T-cell (primary cell): Measurements from ENCODE around the gene OSBPL3. TPM values are rescaled to one million over a fixed set of nuclear protein-coding genes. Genes with fewer than 3 reads are reported as not detected.

Experiments
- ATAC-seq, 4 experiments: fragments of 200-7000 bp in 3 of 4; fragments of 150-1000 bp in 1 of 4; cut with Tn5 transposase; replicated peaks in 1 of 4; 1 replicate in 3 of 4; 2 replicates in 1 of 4; pipeline ENCODE4 v1.10.0; 2021; ENCODE audit warnings: moderate library complexity in 3 of 4, mild to moderate bottlenecking in 2 of 4, moderate number of reproducible peaks in 1 of 4
- CTCF ChIA-PET, 2 donors: fragments of 300-600 bp; sonication (Branson Sonifier 250); formaldehyde crosslinking; loops; one replicate each; lab custom pipeline; 2022; ENCODE audit warnings: antibody characterized with exemption in 2 of 2; lab: Charles Lee
- POLR2A ChIA-PET, 2 donors: fragments of 300-600 bp; sonication (Branson Sonifier 250); formaldehyde crosslinking; loops; one replicate each; lab custom pipeline; 2022; ENCODE audit warnings: antibody characterized with exemption in 2 of 2; lab: Charles Lee
- DNase-seq, 35 experiments: peaks; one replicate each; pipeline versions ENCODE4 v3.0.0 to v3.0.0-alpha.2; 2013 to 2023
- H3K27ac ChIP-seq: one replicate; pipeline ENCODE4 v1.5.1; 2013; ENCODE audit warnings: low read length
- H3K27me3 ChIP-seq, 2 experiments: replicated peaks in 1 of 2; 1 replicate in 1 of 2; 2 replicates in 1 of 2; pipeline versions ENCODE4 v1.6.1 to v1.7.0; 2013; ENCODE audit warnings: low read length in 1 of 2, mixed read lengths in 1 of 2; ENCODE audit not compliant: control insufficient read depth in 2 of 2, insufficient read depth in 2 of 2; ENCODE audit errors: extremely low read depth in 1 of 2
- H3K36me3 ChIP-seq, 2 donors: 1 replicate in 1 of 2; 2 replicates in 1 of 2; pipeline versions ENCODE4 v1.6.1 to v1.7.0; 2013; ENCODE audit warnings: low read length in 1 of 2; ENCODE audit not compliant: control insufficient read depth in 2 of 2, insufficient read depth in 1 of 2; ENCODE audit errors: extremely low read depth in 1 of 2
- H3K4me1 ChIP-seq, 2 experiments: 1 replicate in 1 of 2; 2 replicates in 1 of 2; pipeline versions ENCODE4 v1.6.1 to v1.7.0; 2013; ENCODE audit warnings: low read length in 2 of 2, mixed read lengths in 1 of 2; ENCODE audit not compliant: insufficient read depth in 2 of 2, control insufficient read depth in 1 of 2; ENCODE audit errors: extremely low read depth in 1 of 2
- H3K4me3 ChIP-seq, 2 donors: 1 replicate in 1 of 2; 2 replicates in 1 of 2; pipeline versions ENCODE4 v1.5.1 to v1.7.0; 2013; ENCODE audit warnings: mild to moderate bottlenecking in 2 of 2, low read length in 1 of 2, moderate library complexity in 1 of 2; ENCODE audit not compliant: control insufficient read depth in 1 of 2; ENCODE audit errors: extremely low read depth in 1 of 2
- H3K9me3 ChIP-seq: 2 replicates; pipeline ENCODE4 v1.7.0; 2013
- H3K27ac Mint-ChIP-seq, 2 donors: one replicate each; pipeline ENCODE4 v1.8.0; 2020 to 2021; ENCODE audit warnings: mild to moderate bottlenecking in 2 of 2, mixed read lengths in 2 of 2
- H3K27me3 Mint-ChIP-seq, 2 donors: one replicate each; pipeline ENCODE4 v1.8.0; 2021 to 2022; ENCODE audit warnings: mixed read lengths in 2 of 2
- H3K36me3 Mint-ChIP-seq: one replicate; pipeline ENCODE4 v1.8.0; 2021; ENCODE audit warnings: mixed read lengths
- H3K4me1 Mint-ChIP-seq, 3 donors: one replicate each; pipeline ENCODE4 v1.8.0; 2020 to 2022; ENCODE audit warnings: mixed read lengths in 3 of 3, mild to moderate bottlenecking in 1 of 3
- H3K4me3 Mint-ChIP-seq, 3 donors: one replicate each; pipeline ENCODE4 v1.8.0; 2020 to 2022; ENCODE audit warnings: mild to moderate bottlenecking in 3 of 3, mixed read lengths in 3 of 3, moderate library complexity in 3 of 3
- H3K9me3 Mint-ChIP-seq, 3 donors: one replicate each; pipeline ENCODE4 v1.8.0; 2020 to 2022; ENCODE audit warnings: mixed read lengths in 3 of 3
- WGBS: methylation state at CpG from one replicate; pipeline ENCODE4 v1.1.5; 2013; ENCODE audit warnings: missing lambda C conversion rate; ENCODE audit not compliant: insufficient coverage; 5-methylcytosine and 5-hydroxymethylcytosine counted together
- total RNA-seq, 35 experiments: library from RNA in 6 of 35; stranded (reverse) in 6 of 35; fragments of 120-200 nt in 1 of 35; gene quantifications; one replicate each; pipeline versions ENCODE4 v1.2.1 to v1.2.4 and lab custom pipeline; 2013 to 2026

OSBPL3 gene
- total RNA-seq, 5 donors from 2014 or later (not counting 1 experiment from before 2014, with no cell fraction given): 30.2 to 62.7 (median 54.7) TPM

DNA sequence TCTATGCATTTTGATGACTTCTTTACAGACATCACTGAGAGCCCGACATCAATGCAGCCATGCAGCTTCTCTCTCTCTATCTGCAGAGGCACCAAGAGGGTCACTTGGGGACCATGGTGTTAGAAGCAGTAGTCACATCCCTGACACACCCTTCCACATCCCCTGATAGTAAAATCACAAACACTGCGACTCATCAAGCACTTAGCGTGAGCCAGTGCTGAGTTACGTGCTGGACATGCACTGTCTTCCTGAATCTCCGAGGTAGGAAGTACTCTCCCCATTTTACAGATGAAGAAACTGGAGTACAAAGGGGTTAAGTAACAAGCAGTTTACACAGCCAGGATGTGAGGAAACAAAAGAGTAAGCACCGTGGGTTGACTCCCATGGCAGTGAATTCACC lies 109.2 kb downstream of the OSBPL3 start:
- DNase-seq (no peak), ATAC-seq (no peak)
- H3K27me3 ChIP-seq: no peaks in the 10 kb centered on the region
- ChIA-PET CTCF (no interaction called here), POLR2A (interaction anchor here in 1 of 2 donors (0.6 kb wide), 1 partner anchor 1240 kb away, joined by 3 read pairs; no protein-coding TSS in a partner anchor)
- Mint-ChIP-seq H3K4me1 (peaks cover 0 to 8% (median 8%) of the 10 kb centered on the region in 3 donors), H3K9me3 (no peaks in the 10 kb centered on the region), H3K4me3 (no peak overlapping the region), H3K36me3 (peaks cover 38% of the 10 kb centered on the region), H3K27ac (no peak overlapping the region), H3K27me3 (no peaks in the 10 kb centered on the region)
- 80% methylated on average over 1 of the region's 6 CpGs for WGBS
- peaks cover 0 to 2% of the 10 kb centered on the region in 2 experiments for H3K4me1 ChIP-seq
- no peaks in the 10 kb centered on the region for H3K9me3 ChIP-seq
- peaks cover 0 to 25% of the 10 kb centered on the region in 2 donors for H3K36me3 ChIP-seq
- H3K27ac ChIP-seq: no peak overlapping the region
- H3K4me3 ChIP-seq: no peak overlapping the region

DNA sequence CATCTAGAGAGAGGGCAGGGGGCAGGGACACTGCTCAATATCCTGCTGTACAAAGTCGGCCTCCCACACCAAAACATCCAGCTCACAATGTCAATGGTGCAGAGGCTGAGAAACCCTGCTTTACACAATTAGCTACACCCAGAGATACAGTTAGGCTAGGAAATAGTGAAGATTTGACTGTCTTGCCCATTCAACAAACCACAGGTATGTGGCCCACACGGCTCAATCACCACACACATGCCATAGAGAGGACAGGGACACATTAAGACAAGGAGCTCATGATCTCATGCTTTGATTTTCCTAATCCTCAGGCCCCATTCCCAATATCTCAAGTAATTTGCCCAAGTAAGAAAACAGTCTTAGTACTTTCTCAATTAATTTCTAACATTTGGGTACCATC lies 110.4 kb downstream of the OSBPL3 start:
- no peak for ATAC-seq
- Mint-ChIP-seq H3K9me3 (no peaks in the 10 kb centered on the region), H3K36me3 (peaks cover 47% of the 10 kb centered on the region), H3K4me3 (no peak overlapping the region), H3K4me1 (peaks cover 0 to 8% (median 8%) of the 10 kb centered on the region in 3 donors), H3K27ac (no peak overlapping the region), H3K27me3 (no peaks in the 10 kb centered on the region)
- 69% methylated on average over 1 of the region's 2 CpGs for WGBS
- Histone ChIP-seq H3K4me1 (peaks cover 0 to 2% of the 10 kb centered on the region in 2 experiments), H3K27me3 (no peaks in the 10 kb centered on the region), H3K36me3 (peaks cover 0 to 37% of the 10 kb centered on the region in 2 donors), H3K9me3 (no peaks in the 10 kb centered on the region), H3K27ac (no peak overlapping the region), H3K4me3 (no peak overlapping the region)
- CTCF ChIA-PET: no interaction called here
- no peak for DNase-seq
- POLR2A ChIA-PET: no interaction called here

DNA sequence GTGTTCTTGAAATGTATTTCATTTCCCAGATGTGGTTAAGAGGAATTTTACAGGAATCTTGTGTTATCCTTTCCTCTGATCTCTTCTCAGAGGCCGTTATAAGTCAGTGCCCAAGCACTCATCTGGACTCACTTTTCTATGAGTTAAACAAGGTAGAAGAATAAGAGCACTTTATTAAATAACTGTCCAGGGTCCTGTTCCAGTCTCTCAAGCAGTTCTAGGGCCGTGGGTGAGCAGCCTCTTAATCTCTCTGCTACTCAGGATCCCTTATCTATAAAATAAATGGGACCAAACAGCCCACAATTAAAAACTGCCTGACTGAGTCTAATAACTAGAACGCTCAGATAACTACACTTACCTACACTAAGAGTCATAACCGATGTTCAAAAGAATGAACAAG lies 111.2 kb downstream of the OSBPL3 start:
- peaks cover 0 to 43% of the 10 kb centered on the region in 2 donors for H3K36me3 ChIP-seq
- peaks cover 0 to 8% (median 8%) of the 10 kb centered on the region in 3 donors for H3K4me1 Mint-ChIP-seq
- no peaks in the 10 kb centered on the region for H3K27me3 Mint-ChIP-seq
- H3K27ac Mint-ChIP-seq: no peak overlapping the region
- H3K27ac ChIP-seq: no peak overlapping the region
- no peak for DNase-seq
- H3K4me3 ChIP-seq: no peak overlapping the region
- ChIA-PET CTCF (no interaction called here), POLR2A (no interaction called here)
- H3K9me3 ChIP-seq: no peaks in the 10 kb centered on the region
- peaks cover 51% of the 10 kb centered on the region for H3K36me3 Mint-ChIP-seq
- H3K27me3 ChIP-seq: no peaks in the 10 kb centered on the region
- H3K4me3 Mint-ChIP-seq: no peak overlapping the region
- 100% methylated on average over 1 of the region's 4 CpGs for WGBS
- H3K4me1 ChIP-seq: peaks cover 0 to 2% of the 10 kb centered on the region in 2 experiments
- no peaks in the 10 kb centered on the region for H3K9me3 Mint-ChIP-seq
- ATAC-seq: no peak

DNA sequence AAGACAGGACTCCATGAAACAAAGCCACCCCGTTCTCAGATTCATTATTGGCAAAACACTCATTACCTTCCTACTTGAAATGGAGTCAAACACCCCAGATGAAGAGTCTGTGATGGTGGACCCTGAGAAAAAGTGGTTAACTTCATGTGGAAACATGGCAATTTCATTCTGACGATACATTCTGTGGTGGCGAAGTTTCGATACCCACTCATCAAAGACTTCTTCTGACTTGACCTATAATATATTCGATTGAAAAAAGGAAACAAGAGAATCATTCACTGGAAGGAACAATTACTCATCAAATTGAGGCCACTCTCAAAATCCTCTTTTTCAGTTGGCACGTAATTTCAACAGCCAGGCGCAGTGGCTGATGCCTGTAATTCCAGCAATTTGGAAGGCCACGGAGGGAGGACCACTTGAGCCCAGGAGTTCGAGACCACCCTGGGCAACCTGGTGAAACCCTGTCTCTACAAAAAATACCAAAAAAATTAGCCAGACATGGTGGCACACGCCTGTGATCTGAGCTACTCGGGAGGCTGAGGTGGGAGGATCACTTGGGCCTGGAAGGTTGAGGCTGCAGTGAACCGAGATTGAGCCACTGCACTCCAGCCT lies 113.9 kb downstream of the OSBPL3 start:
- DNase-seq (no peak), ATAC-seq (no peak)
- H3K36me3 Mint-ChIP-seq: peaks cover 62% of the 10 kb centered on the region
- Histone ChIP-seq H3K4me3 (no peak overlapping the region), H3K36me3 (peaks cover 3 to 51% of the 10 kb centered on the region in 2 donors), H3K4me1 (no peaks in the 10 kb centered on the region), H3K27me3 (no peaks in the 10 kb centered on the region), H3K27ac (no peak overlapping the region), H3K9me3 (no peaks in the 10 kb centered on the region)
- H3K9me3 Mint-ChIP-seq: no peaks in the 10 kb centered on the region
- ChIA-PET CTCF (no interaction called here), POLR2A (interaction anchor here in 1 of 2 donors (0.6 kb wide), 1 partner anchor 19 kb away, joined by 4 read pairs; no protein-coding TSS in a partner anchor)
- no peaks in the 10 kb centered on the region for H3K27me3 Mint-ChIP-seq
- H3K4me3 Mint-ChIP-seq: no peak overlapping the region
- no peak overlapping the region for H3K27ac Mint-ChIP-seq
- WGBS: 77% methylated on average over 3 of the region's 12 CpGs
- peaks cover 0 to 2% (median 0%) of the 10 kb centered on the region in 3 donors for H3K4me1 Mint-ChIP-seq

DNA sequence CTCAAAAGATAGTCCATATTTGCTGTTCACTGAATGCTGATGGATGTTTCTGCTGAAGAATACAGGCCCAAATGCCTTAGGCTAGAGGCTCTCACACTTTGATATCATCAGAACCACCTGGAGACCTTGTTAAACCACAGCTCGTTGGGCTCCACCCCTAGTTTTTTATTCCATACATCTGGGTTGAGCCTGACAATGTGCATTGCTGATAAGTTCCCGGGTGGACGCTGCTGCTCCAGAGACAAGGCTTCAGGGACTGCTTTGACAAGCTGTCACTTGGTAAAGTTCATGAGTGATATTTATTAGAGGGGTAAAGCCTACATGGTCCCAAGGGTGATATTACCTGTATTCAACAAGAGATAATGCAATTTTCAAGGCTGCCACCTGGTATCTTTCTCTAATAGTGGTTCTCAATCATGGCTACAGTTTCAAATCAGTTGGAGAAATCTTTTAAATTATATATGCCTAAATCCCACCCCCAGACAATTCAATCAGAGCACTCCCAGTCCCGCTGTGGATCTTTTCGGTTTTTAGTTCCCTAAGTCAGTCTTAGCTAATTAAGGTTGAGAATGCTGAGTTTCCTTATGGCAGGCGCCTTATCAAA lies 115.7 kb downstream of the OSBPL3 start:
- DNase-seq: no peak

DNA sequence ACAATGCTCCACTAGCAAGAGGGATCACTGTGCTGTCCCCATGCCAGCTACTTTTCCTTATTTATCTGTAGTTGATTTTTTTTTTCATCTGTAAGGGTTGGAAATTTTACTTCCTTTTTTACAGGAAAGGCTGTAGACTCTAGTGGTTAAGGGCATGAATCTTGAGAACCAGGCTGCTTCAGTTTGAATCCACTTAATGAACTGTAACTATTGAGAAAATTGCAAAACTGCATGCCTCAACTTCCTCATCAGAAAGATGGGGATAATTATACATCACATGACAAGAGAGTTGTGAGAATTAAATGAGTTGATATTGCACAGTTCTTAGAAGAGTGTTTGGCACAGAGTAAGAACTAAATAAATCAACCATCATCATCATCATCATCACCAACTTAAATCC lies 116.4 kb downstream of the OSBPL3 start:
- H3K4me3 ChIP-seq: no peak overlapping the region
- H3K36me3 ChIP-seq: peaks cover 5 to 45% of the 10 kb centered on the region in 2 donors
- no peaks in the 10 kb centered on the region for H3K9me3 ChIP-seq
- H3K27ac ChIP-seq: no peak overlapping the region
- POLR2A ChIA-PET: no interaction called here
- Mint-ChIP-seq H3K4me1 (no peaks in the 10 kb centered on the region), H3K36me3 (peaks cover 61% of the 10 kb centered on the region), H3K4me3 (no peak overlapping the region), H3K27ac (no peak overlapping the region), H3K27me3 (no peaks in the 10 kb centered on the region), H3K9me3 (no peaks in the 10 kb centered on the region)
- DNase-seq: no peak
- CTCF ChIA-PET: interaction anchor here in 1 of 2 donors (1.2 kb wide), 1 partner anchor 88 kb away, joined by 3 read pairs; no protein-coding TSS in a partner anchor
- no peaks in the 10 kb centered on the region for H3K4me1 ChIP-seq
- H3K27me3 ChIP-seq: no peaks in the 10 kb centered on the region
- no peak for ATAC-seq

More for the DNA sequence above, 115.7 kb downstream of the OSBPL3 start:
- WGBS: 90% methylated on average over 2 of the region's 6 CpGs
- POLR2A ChIA-PET: no interaction called here
- H3K36me3 ChIP-seq: peaks cover 3 to 46% of the 10 kb centered on the region in 2 donors
- no peaks in the 10 kb centered on the region for H3K4me1 ChIP-seq
- Mint-ChIP-seq H3K9me3 (no peaks in the 10 kb centered on the region), H3K27ac (no peak overlapping the region), H3K4me1 (no peaks in the 10 kb centered on the region), H3K36me3 (peaks cover 61% of the 10 kb centered on the region), H3K4me3 (no peak overlapping the region), H3K27me3 (no peaks in the 10 kb centered on the region)
- H3K27ac ChIP-seq: no peak overlapping the region
- no peak for ATAC-seq
- H3K9me3 ChIP-seq: no peaks in the 10 kb centered on the region
- no peak overlapping the region for H3K4me3 ChIP-seq
- CTCF ChIA-PET: no interaction called here
- no peaks in the 10 kb centered on the region for H3K27me3 ChIP-seq
